Osteoblast (primary cell): ENCODE results near the gene TSPAN17. TPM values are rescaled to one million over a fixed set of nuclear protein-coding genes. Genes with fewer than 3 reads are reported as not detected.

Experiments used
- DNase-seq: peaks from one replicate; pipeline ENCODE4 v3.0.0; 2011; ENCODE audit warnings: low spot score, mixed read lengths; ENCODE audit not compliant: insufficient read length; ENCODE audit errors: missing footprints
- H2AFZ ChIP-seq: 2 replicates; pipeline ENCODE4 v1.6.0; 2011; ENCODE audit warnings: mild to moderate bottlenecking, low read length
- H3K27ac ChIP-seq: 2 replicates; pipeline ENCODE4 v1.5.1; 2011; ENCODE audit warnings: mild to moderate bottlenecking, low read depth, low read length, moderate library complexity
- H3K27me3 ChIP-seq: 2 replicates; pipeline ENCODE4 v1.6.0; 2012; ENCODE audit warnings: mild to moderate bottlenecking, control low read depth, inconsistent platforms, low read length, moderate library complexity; ENCODE audit not compliant: insufficient read depth
- H3K36me3 ChIP-seq: 2 replicates; pipeline ENCODE4 v1.5.1; 2011; ENCODE audit warnings: mild to moderate bottlenecking, low read length, control low read depth, moderate library complexity; ENCODE audit not compliant: insufficient read depth
- H3K4me1 ChIP-seq: 2 replicates; pipeline ENCODE4 v1.5.1; 2011; ENCODE audit warnings: mild to moderate bottlenecking, low read length, control low read depth, moderate library complexity; ENCODE audit not compliant: insufficient read depth
- H3K4me2 ChIP-seq: 2 replicates; pipeline ENCODE4 v1.6.0; 2011; ENCODE audit warnings: mild to moderate bottlenecking, low read length; ENCODE audit not compliant: insufficient read depth
- H3K4me3 ChIP-seq: fragments of 200-600 bp; sonication (generic); 3 replicates; pipeline ENCODE4 v1.5.1; 2012; ENCODE audit warnings: mild to moderate bottlenecking, low read length, inconsistent platforms; ENCODE audit not compliant: insufficient read depth
- H3K79me2 ChIP-seq: 2 replicates; pipeline ENCODE4 v1.6.0; 2012; ENCODE audit warnings: mild to moderate bottlenecking, low read length, control low read depth, inconsistent platforms; ENCODE audit not compliant: insufficient read depth
- H3K9me3 ChIP-seq: 2 replicates; pipeline ENCODE4 v1.5.1; 2011; ENCODE audit warnings: low read depth, low read length, control low read depth
- H4K20me1 ChIP-seq: 2 replicates; pipeline ENCODE4 v1.6.0; 2012; ENCODE audit warnings: mild to moderate bottlenecking, low read length, control low read depth; ENCODE audit not compliant: insufficient read depth
- total RNA-seq: library from RNA; depleted of rRNA; stranded (reverse); fragments of >200 nt; gene quantifications from 2 replicates; pipeline ENCODE4 v1.2.3, GENCODE V29; 2012
- TF ChIP-seq, protein P1 (sequence below): IDR thresholded peaks from 2 replicates; pipeline ENCODE4 v1.5.1; 2011; ENCODE audit warnings: mild to moderate bottlenecking, low read depth, low read length, moderate library complexity; ENCODE audit errors: extremely low read depth

Gene TSPAN17
- total RNA-seq, 1 donor, result 26.1 TPM

DNA sequence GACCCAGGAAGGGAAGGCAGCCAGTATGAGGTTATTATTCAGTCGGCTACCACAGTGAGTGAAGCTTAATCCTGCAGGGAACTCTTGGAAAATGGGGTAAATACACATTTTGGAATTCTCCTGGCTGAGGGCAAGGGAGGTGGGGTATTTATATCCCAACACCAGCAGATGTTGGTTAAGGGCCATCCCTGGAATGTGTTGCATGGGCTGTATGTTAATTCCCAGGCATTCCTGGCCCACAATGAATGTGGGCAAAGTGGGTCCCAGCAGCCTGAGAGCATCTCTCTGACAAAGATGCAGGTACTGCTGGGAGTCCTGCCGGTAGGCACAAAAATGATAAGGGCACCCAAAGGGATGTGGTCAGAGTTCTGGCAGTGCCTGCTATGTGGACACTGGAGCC lies 34.4 kb upstream of the TSPAN17 start:
- TF ChIP-seq, protein P1, sequence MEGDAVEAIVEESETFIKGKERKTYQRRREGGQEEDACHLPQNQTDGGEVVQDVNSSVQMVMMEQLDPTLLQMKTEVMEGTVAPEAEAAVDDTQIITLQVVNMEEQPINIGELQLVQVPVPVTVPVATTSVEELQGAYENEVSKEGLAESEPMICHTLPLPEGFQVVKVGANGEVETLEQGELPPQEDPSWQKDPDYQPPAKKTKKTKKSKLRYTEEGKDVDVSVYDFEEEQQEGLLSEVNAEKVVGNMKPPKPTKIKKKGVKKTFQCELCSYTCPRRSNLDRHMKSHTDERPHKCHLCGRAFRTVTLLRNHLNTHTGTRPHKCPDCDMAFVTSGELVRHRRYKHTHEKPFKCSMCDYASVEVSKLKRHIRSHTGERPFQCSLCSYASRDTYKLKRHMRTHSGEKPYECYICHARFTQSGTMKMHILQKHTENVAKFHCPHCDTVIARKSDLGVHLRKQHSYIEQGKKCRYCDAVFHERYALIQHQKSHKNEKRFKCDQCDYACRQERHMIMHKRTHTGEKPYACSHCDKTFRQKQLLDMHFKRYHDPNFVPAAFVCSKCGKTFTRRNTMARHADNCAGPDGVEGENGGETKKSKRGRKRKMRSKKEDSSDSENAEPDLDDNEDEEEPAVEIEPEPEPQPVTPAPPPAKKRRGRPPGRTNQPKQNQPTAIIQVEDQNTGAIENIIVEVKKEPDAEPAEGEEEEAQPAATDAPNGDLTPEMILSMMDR, result no peak
- H3K79me2 ChIP-seq, result no peaks in the 10 kb centered on the region
- no peak for DNase-seq
- H3K4me1 ChIP-seq, result peaks cover 25% of the 10 kb centered on the region
- H4K20me1 ChIP-seq, result peaks cover 9% of the 10 kb centered on the region
- H3K9me3 ChIP-seq, result no peaks in the 10 kb centered on the region
- no peak overlapping the region for H2AFZ ChIP-seq
- H3K27ac ChIP-seq, result no peak overlapping the region
- no peak overlapping the region for H3K4me2 ChIP-seq
- peaks cover 13% of the 10 kb centered on the region for H3K27me3 ChIP-seq
- H3K36me3 ChIP-seq, result no peaks in the 10 kb centered on the region
- no peak overlapping the region for H3K4me3 ChIP-seq

DNA sequence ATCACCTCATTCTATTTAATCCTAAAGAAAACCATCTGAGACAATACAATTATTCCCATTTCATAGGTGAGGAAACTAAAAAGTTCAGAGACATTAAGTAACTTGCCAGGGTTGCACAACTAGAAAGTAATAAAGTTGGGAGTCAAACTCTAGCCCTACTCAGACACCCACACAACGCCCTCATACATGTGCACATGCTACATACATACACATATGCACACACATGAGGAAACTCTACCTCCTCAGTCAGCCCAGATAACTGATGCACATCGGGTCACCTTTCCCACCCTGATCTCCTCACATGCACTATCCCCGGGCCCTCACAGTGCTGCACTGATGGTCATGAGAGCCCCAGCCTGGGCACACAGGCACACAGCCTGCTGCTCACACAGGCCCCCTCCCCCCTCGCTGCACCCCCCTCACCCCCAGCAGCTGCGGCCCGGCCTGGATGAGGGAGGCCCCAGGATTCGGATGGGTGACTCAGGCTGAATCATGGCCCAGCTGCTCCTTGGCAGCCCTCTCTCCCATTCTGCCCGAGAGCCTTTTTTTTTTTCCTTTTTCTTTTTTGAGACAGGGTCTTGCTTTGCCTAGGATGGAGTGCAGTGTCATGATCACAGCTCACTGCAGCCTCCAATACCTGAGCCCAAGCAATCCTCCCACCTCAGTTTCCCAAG lies 32.3 kb upstream of the TSPAN17 start:
- DNase-seq, result peak; percentile 99
- H3K27ac ChIP-seq, result no peak overlapping the region
- H3K4me2 ChIP-seq, result no peak overlapping the region

DNA sequence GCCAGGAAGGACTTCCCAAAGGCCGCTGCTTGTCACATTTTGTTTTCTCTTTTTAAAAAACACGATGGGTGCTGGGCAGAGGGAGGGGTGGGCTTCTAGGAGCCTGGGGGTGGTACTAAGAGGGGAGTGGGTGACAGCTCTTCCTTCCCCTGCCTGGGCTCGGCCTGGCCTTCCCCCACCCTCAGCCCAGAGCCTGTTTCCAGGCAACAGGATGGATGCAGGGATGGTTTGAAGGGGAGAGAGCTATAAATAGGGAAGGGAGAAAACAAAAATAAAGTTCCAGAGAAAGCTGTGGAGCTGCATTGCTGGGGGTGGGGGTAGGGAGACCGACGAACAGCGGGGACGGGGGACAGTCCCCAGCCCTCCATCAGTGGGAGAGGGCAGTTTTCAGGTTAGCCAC lies 30.8 kb upstream of the TSPAN17 start:
- DNase-seq, result no peak
- no peaks in the 10 kb centered on the region for H3K9me3 ChIP-seq
- H2AFZ ChIP-seq, result no peak overlapping the region
- no peaks in the 10 kb centered on the region for H3K79me2 ChIP-seq
- peaks cover 21% of the 10 kb centered on the region for H3K4me1 ChIP-seq
- H3K27ac ChIP-seq, result no peak overlapping the region
- no peak overlapping the region for H3K4me3 ChIP-seq
- no peaks in the 10 kb centered on the region for H3K36me3 ChIP-seq
- TF ChIP-seq, protein P1, result no peak
- H3K4me2 ChIP-seq, result no peak overlapping the region
- H3K27me3 ChIP-seq, result peaks cover 48% of the 10 kb centered on the region
- H4K20me1 ChIP-seq, result no peaks in the 10 kb centered on the region

More for the DNA sequence above, 32.3 kb upstream of the TSPAN17 start:
- no peak overlapping the region for H2AFZ ChIP-seq
- H4K20me1 ChIP-seq, result no peaks in the 10 kb centered on the region
- H3K4me3 ChIP-seq, result no peak overlapping the region
- TF ChIP-seq, protein P1, result no peak
- H3K4me1 ChIP-seq, result peaks cover 22% of the 10 kb centered on the region
- no peaks in the 10 kb centered on the region for H3K79me2 ChIP-seq
- H3K27me3 ChIP-seq, result peaks cover 32% of the 10 kb centered on the region
- no peaks in the 10 kb centered on the region for H3K36me3 ChIP-seq
- no peaks in the 10 kb centered on the region for H3K9me3 ChIP-seq

DNA sequence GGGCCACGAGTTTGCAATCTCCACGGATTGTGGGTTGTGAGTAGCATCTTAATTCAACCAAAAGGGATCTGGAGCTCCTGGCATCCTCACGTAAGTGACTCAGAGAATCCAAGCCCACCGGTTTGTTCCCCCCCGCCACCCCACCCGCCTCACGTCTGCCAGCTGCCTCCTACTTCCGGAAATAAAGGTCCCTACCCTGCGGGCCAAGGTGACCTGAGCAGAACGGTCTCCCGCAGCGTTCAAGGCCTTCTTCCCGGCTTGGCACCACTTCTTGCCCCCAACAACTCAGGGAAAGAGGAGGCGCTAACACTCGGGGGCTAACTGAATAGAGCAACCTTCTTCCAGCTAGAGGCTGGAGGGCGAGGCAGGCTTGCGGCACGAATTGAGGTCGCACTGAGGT lies 28.5 kb upstream of the TSPAN17 start:
- Histone ChIP-seq H3K4me3 (peak overlapping the region; percentile 40), H3K4me2 (peak overlapping the region; percentile 53), H3K79me2 (no peaks in the 10 kb centered on the region), H3K4me1 (peaks cover 15% of the 10 kb centered on the region), H3K27ac (no peak overlapping the region), H4K20me1 (no peaks in the 10 kb centered on the region), H2AFZ (peak overlapping the region; percentile 68), H3K27me3 (peaks cover 56% of the 10 kb centered on the region), H3K9me3 (no peaks in the 10 kb centered on the region), H3K36me3 (no peaks in the 10 kb centered on the region)
- TF ChIP-seq, protein P1, result no peak
- DNase-seq, result no peak
